Measurements from ENCODE around the gene FSTL3. TPM values are rescaled to one million over a fixed set of nuclear protein-coding genes. Genes with fewer than 3 reads are reported as not detected.

Gene FSTL3
- total RNA-seq, 2 donors from 2014 or later, result 72.4 to 236 TPM

Other genes starting within 250 kb of the FSTL3 start
- 100 to 1,000 TPM; 119 to 137 TPM for gene SHC2, start 215.4 kb upstream of the FSTL3 start, total RNA-seq
- gene MADCAM1, start 179.9 kb upstream of the FSTL3 start, total RNA-seq, result 1 to 10 TPM in 1 of 2 donors, not detected in 1; 3.6 TPM
- 10 to 100 TPM; 34.5 to 62.0 TPM for gene TPGS1, start 168.9 kb upstream of the FSTL3 start, total RNA-seq
- gene CDC34, start 144.6 kb upstream of the FSTL3 start, total RNA-seq, result 100 to 1,000 TPM in 1 of 2 donors, 10 to 100 TPM in 1; 77.0 to 101 TPM
- 1 to 10 TPM in 1 of 2 donors, not detected in 1; 5.3 TPM for gene GZMM, start 132.3 kb upstream of the FSTL3 start, total RNA-seq
- 100 to 1,000 TPM; 176 to 264 TPM for gene BSG, start 103.8 kb upstream of the FSTL3 start, total RNA-seq
- under 1 TPM in 1 of 2 donors, not detected in 1; 0.26 TPM for gene HCN2, start 86.5 kb upstream of the FSTL3 start, total RNA-seq
- gene POLRMT, start 42.9 kb upstream of the FSTL3 start, total RNA-seq, result 10 to 100 TPM; 25.4 to 46.1 TPM
- gene FGF22, start 36.5 kb upstream of the FSTL3 start, total RNA-seq, result not detected
- 10 to 100 TPM; 23.3 to 45.8 TPM for gene RNF126, start 13.2 kb upstream of the FSTL3 start, total RNA-seq
- not detected for gene PRSS57, start 19.1 kb downstream of the FSTL3 start, total RNA-seq
- gene PALM, start 32.5 kb downstream of the FSTL3 start, total RNA-seq, result 10 to 100 TPM; 14.8 to 32.6 TPM
- 1 to 10 TPM in 1 of 2 donors, under 1 TPM in 1; 0.99 to 3.4 TPM for gene MISP, start 74.7 kb downstream of the FSTL3 start, total RNA-seq
- 100 to 1,000 TPM in 1 of 2 donors, 10 to 100 TPM in 1; 78.9 to 100 TPM for gene PTBP1, start 121.1 kb downstream of the FSTL3 start, total RNA-seq
- not detected for gene PLPPR3, start 145.6 kb downstream of the FSTL3 start, total RNA-seq
- gene AZU1, start 151.4 kb downstream of the FSTL3 start, total RNA-seq, result under 1 TPM in 1 of 2 donors, not detected in 1; 0.26 TPM
- under 1 TPM in 1 of 2 donors, not detected in 1; 0.99 TPM for gene PRTN3, start 164.6 kb downstream of the FSTL3 start, total RNA-seq
- gene ELANE, start 175.9 kb downstream of the FSTL3 start, total RNA-seq, result not detected
- gene CFD, start 183.3 kb downstream of the FSTL3 start, total RNA-seq, result 100 to 1,000 TPM; 134 to 825 TPM
- 10 to 100 TPM; 35.0 to 49.8 TPM for gene MED16, start 216.8 kb downstream of the FSTL3 start, total RNA-seq
- not detected for gene RNU6-9, start 217.1 kb downstream of the FSTL3 start, total RNA-seq
- 10 to 100 TPM; 11.2 to 34.0 TPM for gene R3HDM4, start 236.8 kb downstream of the FSTL3 start, total RNA-seq
- 1 to 10 TPM in 1 of 2 donors, not detected in 1; 3.3 TPM for gene KISS1R, start 240.9 kb downstream of the FSTL3 start, total RNA-seq
- 1 to 10 TPM; 3.1 to 5.9 TPM for gene ARID3A, start 249.6 kb downstream of the FSTL3 start, total RNA-seq